GM23338 (cell line): ENCODE data around the gene TFDP1. TPM values are rescaled to one million over a fixed set of nuclear protein-coding genes. Genes with fewer than 3 reads are reported as not detected.

Source experiments
- ATAC-seq: fragments of 200-7000 bp; cut with Tn5 transposase; 3 replicates; pipeline ENCODE4 v1.9.1; 2020
- DNase-seq: peaks from one replicate; pipeline ENCODE4 v3.0.0-alpha.2; 2015; ENCODE audit warnings: low spot score
- H2AFZ ChIP-seq: fragments of 200-600 bp; sonication (generic); 2 replicates; pipeline ENCODE4 v1.8.0; 2016; ENCODE audit warnings: antibody characterized with exemption, mild to moderate bottlenecking, moderate library complexity
- H3F3A ChIP-seq: fragments of 200-600 bp; sonication (generic); replicated peaks from 2 replicates; pipeline ENCODE4 v1.8.0; 2017; ENCODE audit warnings: antibody characterized with exemption, mixed run types, low read depth
- H3K27ac ChIP-seq: fragments of 200-600 bp; sonication (generic); 2 replicates; pipeline ENCODE4 v1.6.1; 2016; ENCODE audit warnings: low read depth
- H3K27me3 ChIP-seq: fragments of 200-600 bp; sonication (generic); 2 replicates; pipeline ENCODE4 v1.8.0; 2016; ENCODE audit warnings: mild to moderate bottlenecking, mixed run types, moderate library complexity; ENCODE audit not compliant: insufficient read depth
- H3K36me3 ChIP-seq: fragments of 200-600 bp; sonication (generic); 2 replicates; pipeline ENCODE4 v1.8.0; 2016; ENCODE audit warnings: mild to moderate bottlenecking; ENCODE audit not compliant: insufficient read depth
- H3K4me1 ChIP-seq: fragments of 200-600 bp; sonication (generic); 2 replicates; pipeline ENCODE4 v1.8.0; 2016; ENCODE audit warnings: mild to moderate bottlenecking, moderate library complexity; ENCODE audit not compliant: insufficient read depth
- H3K4me2 ChIP-seq: fragments of 200-600 bp; sonication (generic); 2 replicates; pipeline ENCODE4 v1.7.1; 2017; ENCODE audit warnings: mixed run types
- H3K4me3 ChIP-seq: fragments of 200-600 bp; sonication (generic); 2 replicates; pipeline ENCODE4 v1.6.1; 2016; ENCODE audit warnings: mixed run types
- H3K79me2 ChIP-seq: fragments of 200-600 bp; sonication (generic); replicated peaks from 2 replicates; pipeline ENCODE4 v1.8.0; 2017; ENCODE audit warnings: mild to moderate bottlenecking; ENCODE audit not compliant: insufficient read depth
- H3K9me2 ChIP-seq: fragments of 200-600 bp; sonication (generic); 2 replicates; pipeline ENCODE4 v1.8.0; 2017; ENCODE audit not compliant: insufficient read depth
- H4K20me1 ChIP-seq: fragments of 200-600 bp; sonication (generic); replicated peaks from 2 replicates; pipeline ENCODE4 v1.8.0; 2017; ENCODE audit warnings: mild to moderate bottlenecking; ENCODE audit not compliant: insufficient read depth
- H3K27ac Mint-ChIP-seq: 2 replicates; pipeline ENCODE4 v1.8.0; 2020; ENCODE audit warnings: inconsistent platforms, mild to moderate bottlenecking, moderate library complexity, mixed read lengths
- H3K27me3 Mint-ChIP-seq: 3 replicates; pipeline ENCODE4 v1.8.0; 2022; ENCODE audit warnings: low read depth, mild to moderate bottlenecking, moderate library complexity, mixed read lengths, inconsistent platforms; ENCODE audit not compliant: insufficient read depth, poor library complexity
- H3K36me3 Mint-ChIP-seq: 3 replicates; pipeline ENCODE4 v1.8.0; 2021; ENCODE audit warnings: low read depth, mild to moderate bottlenecking, inconsistent platforms, moderate library complexity, mixed read lengths
- H3K4me1 Mint-ChIP-seq: 3 replicates; pipeline ENCODE4 v1.8.0; 2020; ENCODE audit warnings: mild to moderate bottlenecking, inconsistent platforms, mixed read lengths
- H3K4me3 Mint-ChIP-seq: 3 replicates; pipeline ENCODE4 v1.8.0; 2021; ENCODE audit warnings: moderate library complexity, mild to moderate bottlenecking, inconsistent platforms, mixed read lengths
- H3K9me3 Mint-ChIP-seq: 3 replicates; pipeline ENCODE4 v1.8.0; 2020; ENCODE audit warnings: moderate library complexity, mild to moderate bottlenecking, inconsistent platforms, mixed read lengths
- CREB1 ChIP-seq: fragments of 250-450 bp; sonication (Bioruptor Pico); IDR thresholded peaks from 2 replicates; pipeline ENCODE4 v1.5.0; 2020; ENCODE audit warnings: low read depth, mild to moderate bottlenecking, moderate library complexity
- EZH2 ChIP-seq: fragments of 200-600 bp; sonication (generic); IDR thresholded peaks from one replicate; pipeline ENCODE4 v1.8.0; 2017; ENCODE audit warnings: antibody characterized with exemption, mild to moderate bottlenecking, low read depth; ENCODE audit not compliant: unreplicated experiment
- EZH2phosphoT487 ChIP-seq: fragments of 200-600 bp; sonication (generic); IDR thresholded peaks from one replicate; pipeline ENCODE4 v1.8.1; 2018; ENCODE audit warnings: antibody characterized with exemption; ENCODE audit not compliant: unreplicated experiment
- JUNB ChIP-seq: IDR thresholded peaks from one replicate; pipeline ENCODE4 v1.6.1; 2016; ENCODE audit warnings: antibody characterized with exemption; ENCODE audit not compliant: unreplicated experiment
- NANOG ChIP-seq: IDR thresholded peaks from 2 replicates; pipeline ENCODE4 v1.6.1; 2016; ENCODE audit warnings: antibody characterized with exemption, borderline replicate concordance
- POLR2AphosphoS5 ChIP-seq: IDR thresholded peaks from 2 replicates; pipeline ENCODE4 v1.6.1; 2016; ENCODE audit warnings: antibody characterized with exemption, low read depth
- STAT1 ChIP-seq: IDR thresholded peaks from one replicate; pipeline ENCODE4 v1.6.1; 2016; ENCODE audit warnings: antibody characterized with exemption; ENCODE audit not compliant: unreplicated experiment
- ZNF114 ChIP-seq: fragments of 250-450 bp; sonication (Bioruptor Pico); IDR thresholded peaks from 2 replicates; pipeline ENCODE4 v1.5.0; 2020; ENCODE audit warnings: mild to moderate bottlenecking, moderate library complexity
- ZNF331 ChIP-seq: fragments of 250-450 bp; sonication (Bioruptor Pico); IDR thresholded peaks from 2 replicates; pipeline ENCODE4 v1.5.0; 2020; ENCODE audit warnings: low read depth, mild to moderate bottlenecking, moderate library complexity
- ZNF462 ChIP-seq: fragments of 250-450 bp; sonication (Bioruptor Pico); IDR thresholded peaks from 2 replicates; pipeline ENCODE4 v1.5.0; 2020; ENCODE audit warnings: mild to moderate bottlenecking, moderate library complexity
- polyA plus RNA-seq: library from polyadenylated mRNA; unstranded; fragments of >200 nt; fragmentation: Nextera tagmentation; extraction: Ambion mirVana; gene quantifications from 2 replicates; pipeline ENCODE4 v1.2.1, GENCODE V29; 2016
- total RNA-seq: library from RNA; depleted of rRNA; stranded (reverse); fragments of >200 nt; shearing (Covaris generic); gene quantifications from 2 replicates; pipeline ENCODE4 v1.2.3, GENCODE V29; 2014
- TF ChIP-seq, protein P1 (sequence below), 2 experiments: fragments of 200-600 bp in 1 of 2; sonication (generic) in 1 of 2; conservative IDR thresholded peaks; 2 replicates each; pipeline versions ENCODE4 v1.5.1 to v1.6.1; 2016 to 2017; ENCODE audit warnings: antibody characterized with exemption in 2 of 2, low read depth in 2 of 2, mild to moderate bottlenecking in 2 of 2, moderate library complexity in 1 of 2
- TF ChIP-seq, protein P2 (sequence below): IDR thresholded peaks from one replicate; pipeline ENCODE4 v1.6.1; 2018; ENCODE audit warnings: antibody characterized with exemption; ENCODE audit not compliant: unreplicated experiment
- TF ChIP-seq, protein P3 (sequence below): IDR thresholded peaks from 2 replicates; pipeline ENCODE4 v1.6.1; 2016; ENCODE audit warnings: antibody characterized with exemption

Gene TFDP1
- total and polyA plus RNA-seq, 2 experiments from 2014 or later = 42.9 to 80.0 TPM

GRCh38 chr13:113620036-113620796 lies 35.7 kb downstream of the TFDP1 start:
- Histone ChIP-seq H3K9me2 (no peaks in the 10 kb centered on the region), H3K36me3 (no peaks in the 10 kb centered on the region; the same call in 1 of the 2 replicates), H3F3A (peaks cover 11% of the 10 kb centered on the region; the same call in 1 of the 2 replicates), H3K4me2 (no peak overlapping the region), H3K27ac (0 out of 2 replicates have a peak overlapping the region, but pooled peaks have one; percentile 69), H2AFZ (no peak overlapping the region), H3K79me2 (peaks cover 40% of the 10 kb centered on the region), H3K27me3 (no peaks in the 10 kb centered on the region), H3K4me3 (no peak overlapping the region), H3K4me1 (peaks cover 10% of the 10 kb centered on the region; the same call in 1 of the 2 replicates), H4K20me1 (peaks cover 8% of the 10 kb centered on the region)
- H3K4me1 Mint-ChIP-seq = peaks cover 24% of the 10 kb centered on the region
- peaks cover 10% of the 10 kb centered on the region for H3K27me3 Mint-ChIP-seq
- ATAC-seq = no peak
- H3K36me3 Mint-ChIP-seq = peaks cover 44% of the 10 kb centered on the region
- H3K9me3 Mint-ChIP-seq = peaks cover 12% of the 10 kb centered on the region; the same call in 2 of the 3 replicates
- no peak overlapping the region for H3K4me3 Mint-ChIP-seq
- H3K27ac Mint-ChIP-seq = no peak overlapping the region
- no peak for DNase-seq
- TF ChIP-seq, protein P1, sequence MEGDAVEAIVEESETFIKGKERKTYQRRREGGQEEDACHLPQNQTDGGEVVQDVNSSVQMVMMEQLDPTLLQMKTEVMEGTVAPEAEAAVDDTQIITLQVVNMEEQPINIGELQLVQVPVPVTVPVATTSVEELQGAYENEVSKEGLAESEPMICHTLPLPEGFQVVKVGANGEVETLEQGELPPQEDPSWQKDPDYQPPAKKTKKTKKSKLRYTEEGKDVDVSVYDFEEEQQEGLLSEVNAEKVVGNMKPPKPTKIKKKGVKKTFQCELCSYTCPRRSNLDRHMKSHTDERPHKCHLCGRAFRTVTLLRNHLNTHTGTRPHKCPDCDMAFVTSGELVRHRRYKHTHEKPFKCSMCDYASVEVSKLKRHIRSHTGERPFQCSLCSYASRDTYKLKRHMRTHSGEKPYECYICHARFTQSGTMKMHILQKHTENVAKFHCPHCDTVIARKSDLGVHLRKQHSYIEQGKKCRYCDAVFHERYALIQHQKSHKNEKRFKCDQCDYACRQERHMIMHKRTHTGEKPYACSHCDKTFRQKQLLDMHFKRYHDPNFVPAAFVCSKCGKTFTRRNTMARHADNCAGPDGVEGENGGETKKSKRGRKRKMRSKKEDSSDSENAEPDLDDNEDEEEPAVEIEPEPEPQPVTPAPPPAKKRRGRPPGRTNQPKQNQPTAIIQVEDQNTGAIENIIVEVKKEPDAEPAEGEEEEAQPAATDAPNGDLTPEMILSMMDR (conservative IDR thresholded peaks at IDR 0.05; ENCODE audit: low read depth in 2 of 2) = no peak
- TF ChIP-seq ZNF114 (CRISPR knock-in tag) (no peak), POLR2AphosphoS5 (no peak), JUNB (no peak), NANOG (no peak), ZNF331 (no peak), EZH2 (no peak), ZNF462 (CRISPR knock-in tag) (no peak), CREB1 (CRISPR knock-in tag) (no peak), EZH2phosphoT487 (no peak), STAT1 (no peak)
- TF ChIP-seq, protein P2, sequence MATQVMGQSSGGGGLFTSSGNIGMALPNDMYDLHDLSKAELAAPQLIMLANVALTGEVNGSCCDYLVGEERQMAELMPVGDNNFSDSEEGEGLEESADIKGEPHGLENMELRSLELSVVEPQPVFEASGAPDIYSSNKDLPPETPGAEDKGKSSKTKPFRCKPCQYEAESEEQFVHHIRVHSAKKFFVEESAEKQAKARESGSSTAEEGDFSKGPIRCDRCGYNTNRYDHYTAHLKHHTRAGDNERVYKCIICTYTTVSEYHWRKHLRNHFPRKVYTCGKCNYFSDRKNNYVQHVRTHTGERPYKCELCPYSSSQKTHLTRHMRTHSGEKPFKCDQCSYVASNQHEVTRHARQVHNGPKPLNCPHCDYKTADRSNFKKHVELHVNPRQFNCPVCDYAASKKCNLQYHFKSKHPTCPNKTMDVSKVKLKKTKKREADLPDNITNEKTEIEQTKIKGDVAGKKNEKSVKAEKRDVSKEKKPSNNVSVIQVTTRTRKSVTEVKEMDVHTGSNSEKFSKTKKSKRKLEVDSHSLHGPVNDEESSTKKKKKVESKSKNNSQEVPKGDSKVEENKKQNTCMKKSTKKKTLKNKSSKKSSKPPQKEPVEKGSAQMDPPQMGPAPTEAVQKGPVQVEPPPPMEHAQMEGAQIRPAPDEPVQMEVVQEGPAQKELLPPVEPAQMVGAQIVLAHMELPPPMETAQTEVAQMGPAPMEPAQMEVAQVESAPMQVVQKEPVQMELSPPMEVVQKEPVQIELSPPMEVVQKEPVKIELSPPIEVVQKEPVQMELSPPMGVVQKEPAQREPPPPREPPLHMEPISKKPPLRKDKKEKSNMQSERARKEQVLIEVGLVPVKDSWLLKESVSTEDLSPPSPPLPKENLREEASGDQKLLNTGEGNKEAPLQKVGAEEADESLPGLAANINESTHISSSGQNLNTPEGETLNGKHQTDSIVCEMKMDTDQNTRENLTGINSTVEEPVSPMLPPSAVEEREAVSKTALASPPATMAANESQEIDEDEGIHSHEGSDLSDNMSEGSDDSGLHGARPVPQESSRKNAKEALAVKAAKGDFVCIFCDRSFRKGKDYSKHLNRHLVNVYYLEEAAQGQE = no peak
- TF ChIP-seq, protein P3, sequence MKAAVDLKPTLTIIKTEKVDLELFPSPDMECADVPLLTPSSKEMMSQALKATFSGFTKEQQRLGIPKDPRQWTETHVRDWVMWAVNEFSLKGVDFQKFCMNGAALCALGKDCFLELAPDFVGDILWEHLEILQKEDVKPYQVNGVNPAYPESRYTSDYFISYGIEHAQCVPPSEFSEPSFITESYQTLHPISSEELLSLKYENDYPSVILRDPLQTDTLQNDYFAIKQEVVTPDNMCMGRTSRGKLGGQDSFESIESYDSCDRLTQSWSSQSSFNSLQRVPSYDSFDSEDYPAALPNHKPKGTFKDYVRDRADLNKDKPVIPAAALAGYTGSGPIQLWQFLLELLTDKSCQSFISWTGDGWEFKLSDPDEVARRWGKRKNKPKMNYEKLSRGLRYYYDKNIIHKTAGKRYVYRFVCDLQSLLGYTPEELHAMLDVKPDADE = no peak
